Activated CD8-positive, alpha-beta memory T cell treated with anti-CD3 and anti-CD28 coated beads for 36 hours (primary cell): ENCODE data around the gene PTPRD. TPM values are rescaled to one million over a fixed set of nuclear protein-coding genes. Genes with fewer than 3 reads are reported as not detected.

Source experiments
- CTCF ChIA-PET: fragments of 350-600 bp; sonication (Branson Sonifier 250); formaldehyde crosslinking; loops from one replicate; lab custom pipeline; 2021; ENCODE audit warnings: antibody characterized with exemption; lab: Charles Lee
- POLR2A ChIA-PET: fragments of 350-600 bp; sonication (Branson Sonifier 250); formaldehyde crosslinking; loops from one replicate; lab custom pipeline; 2021; ENCODE audit warnings: antibody characterized with exemption; lab: Charles Lee
- total RNA-seq, 2 experiments: library from RNA; stranded (reverse); gene quantifications; one replicate each; pipeline ENCODE4 v1.2.3, GENCODE V29; 2021

PTPRD gene
- total RNA-seq, 2 experiments from 2014 or later: 0.10 to 0.15 TPM

DNA sequence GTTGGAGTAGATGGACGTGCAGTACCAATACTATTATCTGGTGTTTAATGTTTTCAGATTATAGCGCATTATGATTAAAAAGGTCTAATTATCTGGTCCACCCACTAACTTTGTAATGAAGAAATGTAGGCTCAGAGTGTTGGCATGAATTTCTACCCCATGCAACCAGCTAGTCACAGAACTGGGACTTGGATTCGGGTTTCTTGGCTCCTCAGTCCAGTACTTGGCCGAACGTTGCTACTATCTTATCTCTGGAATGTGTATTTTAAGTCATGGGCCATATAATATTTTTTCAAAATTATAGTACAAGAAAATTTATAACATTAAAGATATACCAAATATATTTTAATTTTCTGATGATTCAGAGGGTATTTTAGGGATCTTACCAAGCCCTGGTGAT, 2155.7 kb downstream of the PTPRD start:
- ChIA-PET POLR2A (no interaction called here), CTCF (no interaction called here)

DNA sequence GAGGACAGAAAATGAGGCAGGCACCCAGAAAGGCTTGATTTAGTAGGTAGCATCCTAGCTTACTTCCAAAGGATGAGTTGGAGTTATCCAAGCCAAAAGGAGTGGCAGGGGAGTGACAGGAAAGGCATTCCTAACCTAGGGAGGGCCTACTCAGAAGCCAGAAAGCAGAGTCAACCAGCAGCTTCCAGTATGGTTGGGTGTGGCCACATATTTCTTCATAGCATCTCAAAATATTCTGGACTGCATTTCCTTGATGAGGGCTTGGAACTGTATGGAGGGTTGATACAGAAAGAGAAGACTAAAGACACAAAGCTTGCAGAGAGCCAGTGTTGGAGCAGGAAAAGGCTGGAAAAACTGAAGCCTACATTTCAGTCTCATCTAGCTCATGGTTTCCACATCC, 2156.5 kb downstream of the PTPRD start:
- POLR2A ChIA-PET: no interaction called here

DNA sequence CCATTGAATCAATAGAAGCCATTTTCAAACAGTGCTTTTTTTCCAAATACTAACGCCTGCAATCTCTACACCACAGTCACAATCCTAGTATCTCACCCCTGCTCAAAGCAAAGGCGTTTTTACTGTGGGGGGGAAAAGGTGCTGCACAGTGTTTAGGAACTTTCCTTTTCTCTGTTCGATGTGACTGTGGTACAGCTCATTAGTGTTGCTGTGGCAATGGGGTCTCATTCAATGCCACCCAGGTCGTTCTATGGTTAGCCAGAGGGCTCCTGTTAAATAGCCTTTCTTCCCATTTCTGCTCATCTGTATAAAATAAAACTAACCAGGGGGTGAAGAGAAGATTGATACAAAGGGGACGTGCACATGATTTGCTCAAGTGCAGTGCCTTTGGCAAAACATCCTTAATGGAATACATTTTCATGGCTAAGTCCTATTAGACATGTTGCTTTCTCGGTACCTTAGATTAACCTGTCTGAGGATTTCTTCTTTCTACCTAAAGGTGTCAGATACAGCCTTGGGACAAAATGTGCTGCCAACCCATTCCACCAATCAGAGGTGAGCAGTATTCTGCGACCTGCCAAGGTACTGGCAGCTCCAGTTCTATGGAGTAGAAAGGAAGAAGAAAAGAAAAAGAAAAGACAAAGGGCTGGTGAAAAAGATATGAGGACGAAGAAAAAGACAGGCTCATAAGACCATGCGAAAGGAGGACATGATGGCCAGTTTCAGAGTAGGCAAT, 2161.8 kb downstream of the PTPRD start:
- CTCF ChIA-PET: no interaction called here
- POLR2A ChIA-PET: no interaction called here

More for the DNA sequence above, 2156.5 kb downstream of the PTPRD start:
- CTCF ChIA-PET: no interaction called here

DNA sequence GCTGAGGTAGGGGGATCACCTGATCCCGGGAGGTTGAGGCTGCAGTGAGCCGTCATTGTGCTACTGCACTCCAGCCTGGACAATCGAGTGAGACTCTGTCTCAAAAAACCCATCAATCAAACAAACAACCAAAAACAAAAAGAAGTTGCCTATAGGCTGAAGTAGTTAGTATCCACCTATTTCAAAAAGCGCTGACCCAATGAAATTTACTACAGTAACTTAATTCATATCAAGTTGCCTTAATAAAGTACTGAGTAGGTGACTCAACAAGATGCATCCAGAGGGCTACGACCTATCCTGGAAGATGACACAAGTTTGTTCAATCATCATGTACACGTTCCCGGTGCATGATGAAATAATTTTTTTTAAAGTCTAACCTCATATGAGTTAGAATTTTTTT, 2164.6 kb downstream of the PTPRD start:
- POLR2A ChIA-PET: no interaction called here
- CTCF ChIA-PET: no interaction called here

DNA sequence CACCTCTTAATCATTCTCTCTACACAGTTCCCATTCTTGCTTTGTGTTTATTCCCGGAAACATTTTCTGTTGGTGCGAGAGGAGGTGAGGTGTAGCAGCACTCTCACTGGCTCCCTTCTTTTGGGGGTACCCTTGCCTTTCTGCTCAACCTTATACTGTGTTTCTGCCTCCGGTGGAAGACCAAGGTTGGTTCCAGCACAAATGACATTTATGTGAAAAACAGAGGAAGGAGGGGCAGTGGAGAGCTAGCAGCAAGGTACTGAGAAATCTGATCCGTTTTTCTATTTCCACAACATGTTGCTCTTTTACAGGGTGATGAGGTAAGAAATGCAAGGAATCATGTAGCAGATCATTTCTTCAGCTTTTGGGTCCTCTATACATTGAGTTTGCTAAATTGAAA, 2165.2 kb downstream of the PTPRD start:
- POLR2A ChIA-PET: no interaction called here
- CTCF ChIA-PET: no interaction called here

DNA sequence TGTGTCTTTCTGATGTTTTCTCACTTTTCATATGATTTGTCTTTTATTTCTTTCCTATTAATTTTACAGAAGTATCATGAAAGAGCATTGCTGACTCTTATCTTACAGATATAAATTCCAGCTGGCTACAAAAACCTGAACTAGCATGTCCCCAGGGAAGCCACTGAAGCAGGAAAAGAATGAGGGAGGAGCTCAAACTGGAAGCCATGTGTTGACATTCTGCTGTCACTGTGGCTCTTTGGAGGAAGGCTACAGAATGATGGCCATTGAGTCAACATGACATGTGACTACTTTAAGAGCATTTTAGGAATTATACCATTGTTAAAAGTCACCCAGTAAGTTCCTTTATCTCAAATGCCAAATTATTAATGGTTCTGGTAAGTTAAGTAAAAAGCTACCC, 2174.9 kb downstream of the PTPRD start:
- POLR2A ChIA-PET: no interaction called here
- CTCF ChIA-PET: no interaction called here

DNA sequence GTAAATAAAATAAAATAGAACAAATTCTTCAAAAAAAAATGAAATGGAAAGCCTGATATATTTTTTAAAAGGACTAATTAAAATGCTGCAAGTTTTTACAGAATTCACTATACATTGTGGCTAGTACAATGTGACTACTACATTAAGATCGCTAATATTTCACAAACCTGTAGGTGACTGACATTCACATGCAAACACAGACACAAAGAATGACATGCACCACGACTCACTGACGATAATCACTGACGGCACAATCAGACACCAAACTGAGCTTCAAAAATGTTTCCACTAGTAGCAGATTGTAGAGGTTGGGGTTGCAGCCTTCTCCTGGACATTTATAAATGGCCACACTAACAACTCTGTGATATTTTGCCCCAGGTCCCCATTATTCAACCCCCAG, 2175.5 kb downstream of the PTPRD start:
- ChIA-PET POLR2A (no interaction called here), CTCF (no interaction called here)

DNA sequence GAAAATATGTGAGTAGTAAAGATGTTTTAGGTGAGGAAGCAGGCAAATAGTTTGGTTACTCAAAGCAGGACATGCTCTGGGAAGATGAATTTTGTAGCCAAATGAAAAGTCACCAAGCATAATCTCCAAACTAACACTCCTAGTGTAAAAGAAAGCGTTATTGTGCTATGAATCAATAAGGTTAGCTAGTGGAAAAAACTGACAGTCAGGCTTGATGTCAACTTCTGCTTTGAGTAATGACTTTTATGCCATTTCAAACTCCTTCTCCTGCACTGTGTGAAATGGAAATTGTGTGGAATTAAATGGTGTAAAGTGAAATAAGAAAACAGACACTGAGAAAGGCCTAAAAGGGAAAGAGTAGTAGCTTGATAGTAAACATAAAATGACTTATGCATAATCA, 2176.0 kb downstream of the PTPRD start:
- POLR2A ChIA-PET: no interaction called here
- CTCF ChIA-PET: no interaction called here

DNA sequence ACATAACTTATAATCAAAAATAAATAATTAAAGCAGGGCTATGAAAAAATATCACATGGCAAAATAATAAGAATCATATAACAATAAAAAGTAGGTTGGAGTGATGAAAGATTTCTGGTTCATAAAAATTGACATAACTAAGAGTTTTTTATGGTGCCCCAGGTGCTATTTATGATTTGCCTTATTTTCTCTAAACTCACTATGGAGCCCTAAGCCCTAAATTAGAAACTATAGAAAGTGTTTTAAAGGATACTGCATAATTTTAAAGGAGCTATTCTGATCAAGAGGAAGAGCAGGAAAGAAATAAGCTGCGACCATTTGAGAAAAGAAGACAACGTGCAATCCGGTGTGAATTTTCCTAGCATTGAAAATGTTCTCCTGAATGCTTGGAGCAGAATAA, 2178.2 kb downstream of the PTPRD start:
- ChIA-PET POLR2A (no interaction called here), CTCF (no interaction called here)

DNA sequence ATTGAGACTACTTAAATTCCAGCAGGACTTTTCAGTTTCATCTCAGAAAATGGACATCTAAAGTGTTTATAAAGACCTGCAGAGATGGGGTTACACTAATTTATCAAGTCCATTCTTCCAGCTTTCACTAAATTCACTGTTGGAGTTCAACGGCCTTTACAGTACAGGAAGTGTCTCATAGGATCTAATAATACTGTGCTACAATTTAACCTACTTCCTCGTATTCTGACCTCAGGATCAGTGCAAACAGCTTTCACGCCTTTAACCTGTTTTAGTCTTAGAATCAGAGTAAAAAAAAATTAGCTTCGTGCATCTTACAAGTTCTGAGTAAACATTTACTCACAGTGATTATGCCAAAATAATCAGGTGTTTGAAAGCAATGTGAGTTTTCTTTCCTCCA, 2180.6 kb downstream of the PTPRD start:
- ChIA-PET CTCF (no interaction called here), POLR2A (no interaction called here)

DNA sequence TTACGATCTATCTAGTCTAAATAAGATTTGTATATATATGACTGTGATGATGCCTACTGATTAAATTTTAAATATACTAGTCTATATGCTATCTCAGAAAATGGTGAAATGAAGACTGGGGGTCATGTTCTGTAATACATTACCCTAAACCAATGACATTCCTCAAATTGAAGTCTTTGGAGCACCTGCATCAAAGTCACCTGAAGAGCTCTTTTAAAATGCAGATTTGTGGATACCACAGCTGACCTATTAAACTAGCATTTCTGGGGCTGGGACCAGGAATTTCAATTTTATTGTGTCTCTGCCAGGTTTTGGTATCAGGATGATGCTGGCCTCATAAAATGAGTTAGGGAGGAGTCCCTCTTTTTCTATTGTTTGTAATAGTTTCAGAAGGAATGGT, 2181.3 kb downstream of the PTPRD start:
- ChIA-PET POLR2A (no interaction called here), CTCF (interaction anchor here (0.6 kb wide), 1 partner anchor 74 kb away, joined by 7 read pairs; no protein-coding TSS in a partner anchor)

DNA sequence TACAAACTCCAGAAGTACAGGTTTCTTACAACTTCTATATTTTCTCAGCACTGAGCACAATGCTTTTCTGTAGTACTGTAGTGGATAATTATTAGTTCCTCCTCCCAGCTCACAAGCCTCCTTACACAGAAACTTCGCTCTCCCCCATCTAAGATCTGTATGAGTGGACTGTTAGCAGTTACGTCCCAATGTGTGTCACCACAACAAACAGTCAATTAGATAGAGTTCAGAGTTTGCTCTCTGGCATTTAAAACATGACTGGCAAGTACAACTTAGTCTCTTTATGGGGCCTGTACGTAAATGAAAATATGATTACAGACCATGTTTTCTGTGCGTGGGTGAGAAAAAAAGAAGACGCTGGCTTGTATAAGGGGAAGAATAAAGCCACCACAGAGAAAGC, 2181.9 kb downstream of the PTPRD start:
- POLR2A ChIA-PET: interaction anchor here (0.6 kb wide), 1 partner anchor 75 kb away, joined by 6 read pairs; no protein-coding TSS in a partner anchor
- CTCF ChIA-PET: no interaction called here

DNA sequence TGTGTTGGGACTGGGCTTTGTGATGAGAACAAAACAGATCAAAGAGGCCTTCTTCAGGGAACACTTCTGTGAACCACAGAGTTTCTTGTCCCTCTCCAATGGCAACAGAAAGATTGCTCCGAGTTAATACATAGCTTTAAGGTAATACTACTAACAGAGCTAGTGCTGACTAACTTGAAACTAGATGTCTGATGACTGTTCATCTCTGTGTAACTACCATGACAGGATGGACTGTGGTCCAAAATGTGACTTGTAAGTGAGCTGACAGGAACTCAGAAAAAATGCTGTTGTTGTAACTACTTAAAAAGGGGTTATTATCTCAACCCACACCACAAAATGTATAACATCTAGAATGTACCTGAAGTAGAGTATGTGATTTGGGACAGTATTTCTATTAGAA, 2183.0 kb downstream of the PTPRD start:
- POLR2A ChIA-PET: no interaction called here

DNA sequence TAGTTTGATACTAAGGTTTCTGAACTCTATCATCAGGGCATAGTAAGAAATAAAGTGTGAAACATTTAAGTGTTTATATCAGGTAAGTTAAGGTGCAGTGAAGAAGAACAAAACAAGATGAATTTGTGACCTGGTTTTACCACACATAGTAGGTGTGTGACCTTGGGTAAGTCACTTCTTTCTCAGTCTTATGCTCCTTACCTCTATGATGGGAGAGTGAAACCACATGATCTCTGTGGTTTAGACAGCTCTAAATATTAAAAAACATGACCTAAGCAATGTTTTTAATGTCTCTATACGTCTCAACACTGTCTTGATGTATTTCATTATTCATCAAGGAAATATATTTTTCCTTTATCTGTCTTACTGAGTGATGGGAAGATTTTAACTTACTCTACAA, 2183.6 kb downstream of the PTPRD start:
- ChIA-PET CTCF (no interaction called here), POLR2A (no interaction called here)

More for the DNA sequence above, 2183.0 kb downstream of the PTPRD start:
- CTCF ChIA-PET: interaction anchor here (0.7 kb wide), 1 partner anchor 12 kb away, joined by 3 read pairs; no protein-coding TSS in a partner anchor

DNA sequence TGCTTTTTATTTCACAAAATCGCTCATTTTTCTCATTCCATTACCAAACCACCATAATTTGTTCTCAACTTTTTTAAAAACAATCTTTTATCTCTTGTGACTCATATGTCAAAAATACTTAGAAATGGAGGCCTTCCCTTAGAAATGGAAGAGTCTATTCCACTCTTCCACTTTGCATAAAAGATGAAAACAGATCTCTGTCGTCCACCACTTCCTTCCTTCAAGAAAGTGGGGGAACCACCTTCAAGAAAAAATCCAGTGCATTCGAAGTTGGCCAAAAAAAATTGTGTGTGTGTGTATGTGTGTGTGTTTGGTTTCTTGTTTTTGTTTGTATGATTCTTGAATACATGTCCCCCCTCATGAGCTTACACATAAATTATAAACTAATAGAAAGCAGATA, 2184.4 kb downstream of the PTPRD start:
- ChIA-PET POLR2A (no interaction called here), CTCF (no interaction called here)

DNA sequence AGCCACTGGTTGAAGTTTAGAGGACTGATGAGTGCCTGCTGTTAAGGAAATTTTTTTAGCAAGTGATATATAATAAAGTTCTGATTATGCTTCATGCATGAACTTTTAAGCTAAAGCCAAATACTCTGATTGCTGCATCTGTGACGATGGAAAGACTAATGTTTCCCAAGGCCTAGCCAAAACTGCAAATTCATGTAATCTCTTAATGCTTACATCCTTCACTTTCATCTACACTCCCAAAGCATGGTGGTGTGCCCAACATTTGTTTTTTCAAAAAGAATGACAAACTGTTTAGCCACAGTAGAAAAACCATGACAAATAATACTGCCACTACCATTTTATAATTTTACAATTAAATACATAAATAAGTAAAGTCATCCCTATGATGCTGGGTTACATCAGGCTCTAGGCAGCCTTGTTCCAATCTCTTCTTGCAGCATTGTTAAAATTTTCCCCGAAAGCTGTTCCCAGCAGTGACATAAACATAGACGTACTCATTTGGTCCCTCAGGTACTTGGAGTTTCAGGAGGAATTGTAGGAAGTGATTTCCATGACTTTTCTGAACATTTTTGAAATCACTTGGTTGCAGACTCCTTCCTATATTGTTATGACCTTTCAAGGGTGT, 2187.9 kb downstream of the PTPRD start:
- CTCF ChIA-PET: no interaction called here
- POLR2A ChIA-PET: no interaction called here

DNA sequence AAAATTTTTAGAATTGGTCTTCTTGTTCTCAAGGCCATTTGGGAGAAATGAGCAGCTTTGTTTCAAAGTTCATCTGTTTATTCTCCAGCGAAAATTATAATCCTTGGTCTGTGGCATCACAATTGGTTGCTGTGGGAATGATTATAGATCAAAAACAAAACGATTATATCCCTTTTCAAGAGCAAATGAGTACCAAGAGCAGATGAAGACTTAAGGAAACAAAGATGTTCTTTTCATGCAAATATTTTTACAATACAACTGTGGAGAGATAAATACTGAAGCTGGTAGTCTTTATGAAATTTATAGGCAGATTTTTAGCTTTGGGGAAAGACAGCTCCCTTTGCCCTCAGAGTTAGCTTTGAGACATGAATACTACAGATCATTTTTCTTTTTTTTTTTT, 2192.4 kb downstream of the PTPRD start:
- POLR2A ChIA-PET: no interaction called here
- CTCF ChIA-PET: no interaction called here

DNA sequence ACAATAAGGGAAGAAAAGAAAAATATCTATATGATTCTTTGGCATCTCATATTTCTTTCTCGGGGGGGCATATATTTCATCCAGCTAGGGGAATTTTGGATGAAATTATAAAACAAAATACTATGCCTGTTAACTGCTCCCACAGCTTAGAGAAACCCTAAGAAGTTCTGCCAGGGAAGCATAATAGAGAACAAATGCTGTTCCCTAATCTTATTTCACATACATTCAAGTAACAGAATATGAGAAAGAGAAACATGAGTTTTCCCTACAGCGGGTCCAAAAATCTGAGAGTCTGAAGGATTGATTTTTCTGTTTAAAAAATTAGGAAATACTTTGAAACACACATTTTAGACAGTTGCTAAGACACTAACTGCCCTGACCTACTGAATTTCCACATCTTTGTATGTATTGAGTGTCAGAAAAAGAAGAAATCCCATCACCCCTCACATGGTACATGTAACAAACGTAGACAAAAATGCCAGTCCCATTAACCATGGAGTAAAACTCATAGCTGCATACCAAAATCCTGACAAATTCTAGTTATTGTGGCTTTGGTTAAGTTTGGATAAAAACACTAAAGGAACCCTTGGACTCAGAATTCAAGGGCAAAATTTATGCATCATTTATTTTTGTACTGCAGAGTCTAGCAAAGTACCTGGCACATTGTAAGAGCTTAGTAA, 2193.1 kb downstream of the PTPRD start:
- POLR2A ChIA-PET: no interaction called here
- CTCF ChIA-PET: interaction anchor here (0.7 kb wide), 1 partner anchor 329 kb away, joined by 3 read pairs; no protein-coding TSS in a partner anchor

DNA sequence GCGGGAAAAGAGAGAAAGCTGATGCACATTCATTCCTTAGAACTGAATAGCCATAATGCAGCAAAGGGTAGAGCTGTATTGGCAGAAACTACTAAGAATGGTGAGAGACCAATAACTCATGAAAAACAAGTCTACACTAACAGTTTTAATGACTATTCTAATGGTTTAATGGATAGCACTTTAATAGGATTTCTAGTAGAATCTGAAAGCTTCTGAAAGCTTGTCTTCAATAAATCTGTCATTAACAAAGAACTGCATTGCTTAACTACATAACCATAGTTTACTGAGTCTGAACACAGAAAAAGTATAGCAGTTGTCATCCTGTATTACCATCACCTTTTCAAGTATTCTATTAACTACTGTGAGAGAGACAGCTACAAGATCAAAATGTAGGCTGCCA, 2195.5 kb downstream of the PTPRD start:
- POLR2A ChIA-PET: no interaction called here
- CTCF ChIA-PET: interaction anchor here (1.1 kb wide), 1 partner anchor 13 kb away, joined by 3 read pairs; no protein-coding TSS in a partner anchor

DNA sequence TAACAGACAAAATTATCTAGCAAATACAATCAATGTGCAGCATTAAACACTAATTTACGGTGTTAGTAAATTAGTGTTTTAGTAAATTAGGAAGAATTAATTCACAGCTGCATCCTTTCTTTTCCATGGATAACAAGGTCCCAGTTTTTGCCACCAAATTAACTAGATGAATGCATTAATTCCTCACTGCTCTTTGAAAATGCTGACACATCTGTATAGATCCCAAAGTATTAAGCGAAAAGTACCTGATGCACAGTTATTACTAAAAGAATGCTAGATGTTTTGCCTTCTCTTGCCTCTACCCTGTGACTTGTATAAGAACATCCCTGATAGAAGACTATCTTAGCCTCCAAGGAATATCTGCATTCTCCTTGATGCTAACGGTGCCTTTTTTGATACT, 2200.5 kb downstream of the PTPRD start:
- CTCF ChIA-PET: no interaction called here
- POLR2A ChIA-PET: no interaction called here
